GM04504 (cell line): ENCODE data around the gene EEPD1.
"Not testable (repeated sequence)": the region's sequence is repeated elsewhere in the genome, so short reads cannot be mapped to it uniquely, and the experiment has no call there.

ENCODE experiments used
- DNase-seq: peaks from one replicate; pipeline ENCODE4 v3.0.0-alpha.2; 2012; ENCODE audit warnings: low read depth

Gene EEPD1

GRCh38 chr7:36152756-36153570 lies at the start of gene EEPD1:
Gene EEPD1, plus strand, starts transcription at chr7:36153254. Its CDS starts 1,071 bp downstream, at chr7:36154325.
- peak; percentile 98 for DNase-seq

- no peak for DNase-seq
Observed at GRCh38 chr7:36103837-36104561, 49.1 kb upstream of the EEPD1 start.

GRCh38 chr7:36106972-36107908 lies 45.8 kb upstream of the EEPD1 start:
- DNase-seq: not testable (repeated sequence)

GRCh38 chr7:36107926-36108631 lies 45.0 kb upstream of the EEPD1 start:
- no peak for DNase-seq

- DNase-seq: no peak
Observed at GRCh38 chr7:36109013-36109627, 43.9 kb upstream of the EEPD1 start.

GRCh38 chr7:36110584-36110983 lies 42.5 kb upstream of the EEPD1 start:
- no peak for DNase-seq

- DNase-seq: no peak
Observed at GRCh38 chr7:36112969-36113368, 40.1 kb upstream of the EEPD1 start.

GRCh38 chr7:36114355-36114754 lies 38.7 kb upstream of the EEPD1 start:
- no peak for DNase-seq

- peak; percentile 93 for DNase-seq
Observed at GRCh38 chr7:36115448-36116321, 37.4 kb upstream of the EEPD1 start.

GRCh38 chr7:36116347-36117202 lies 36.5 kb upstream of the EEPD1 start:
- no peak for DNase-seq

- DNase-seq: no peak
Observed at GRCh38 chr7:36117203-36117840, 35.7 kb upstream of the EEPD1 start.

GRCh38 chr7:36118344-36118743 lies 34.7 kb upstream of the EEPD1 start:
- no peak for DNase-seq

GRCh38 chr7:36119005-36119706 lies 33.9 kb upstream of the EEPD1 start:
- DNase-seq: peak; percentile 96

GRCh38 chr7:36119983-36120646 lies 32.9 kb upstream of the EEPD1 start:
- DNase-seq: not testable (repeated sequence)

- not testable (repeated sequence) for DNase-seq
Observed at GRCh38 chr7:36125630-36126029, 27.4 kb upstream of the EEPD1 start.

GRCh38 chr7:36127075-36127740 lies 25.8 kb upstream of the EEPD1 start:
- DNase-seq: no peak
